ENCODE results near the gene POLR2H.

DNA sequence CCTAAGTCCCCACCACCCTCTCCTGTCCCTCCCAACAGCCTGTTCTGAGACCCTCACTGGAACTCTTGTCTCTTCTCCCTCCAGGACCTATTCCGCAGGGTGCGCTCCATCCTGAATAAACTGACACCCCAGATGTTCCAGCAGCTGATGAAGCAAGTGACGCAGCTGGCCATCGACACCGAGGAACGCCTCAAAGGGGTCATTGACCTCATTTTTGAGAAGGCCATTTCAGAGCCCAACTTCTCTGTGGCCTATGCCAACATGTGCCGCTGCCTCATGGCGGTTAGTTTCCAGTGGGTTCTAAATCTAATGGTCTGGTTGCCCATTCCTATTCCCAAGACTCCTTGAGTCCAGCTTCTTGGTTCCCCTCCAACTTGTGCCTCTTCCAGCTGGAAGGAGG is 37.8 kb upstream of the POLR2H start:
- TF ChIP-seq EZH2 (IDR thresholded peaks at IDR 0.05; ENCODE audit: insufficient read depth, poor library complexity, severe bottlenecking) (no peak), EZH2phosphoT487 (IDR thresholded peaks at IDR 0.05; ENCODE audit: insufficient read depth, low read depth) (no peak)

All from GM23248 (cell line).